MCF 10A (cell line): ENCODE results near the gene ADCY7. TPM values are rescaled to one million over a fixed set of nuclear protein-coding genes. Genes with fewer than 3 reads are reported as not detected.

Experiments used
- BruUV-seq: library from RNA; stranded (reverse); fragments of 400-500 nt; replicated peaks from 2 replicates; lab custom pipeline; 2021; lab: Mats Ljungman, UMichigan
- CTCF ChIA-PET: fragments of 300-600 bp; sonication (Branson Sonifier 250); formaldehyde crosslinking; extraction: SDS; loops from one replicate; lab custom pipeline; 2021; ENCODE audit warnings: antibody characterized with exemption, inconsistent platforms; lab: Yijun Ruan, JAX
- POLR2A ChIA-PET: fragments of 300-600, 350-650 bp; sonication (Branson Sonifier 250); formaldehyde crosslinking; extraction: SDS; loops from one replicate; lab custom pipeline; 2020; ENCODE audit warnings: antibody characterized with exemption, inconsistent platforms; lab: Yijun Ruan, JAX
- DNase-seq: peaks from one replicate; pipeline ENCODE4 v3.0.0-alpha.2; 2018; ENCODE audit not compliant: unreplicated experiment
- H3K27ac Mint-ChIP-seq: one replicate; pipeline ENCODE4 v1.8.0; 2022; ENCODE audit warnings: mild to moderate bottlenecking, low read depth, mixed read lengths; ENCODE audit not compliant: unreplicated experiment
- H3K27me3 Mint-ChIP-seq: one replicate; pipeline ENCODE4 v1.8.0; 2022; ENCODE audit warnings: mixed read lengths; ENCODE audit not compliant: insufficient read depth, unreplicated experiment
- H3K36me3 Mint-ChIP-seq: one replicate; pipeline ENCODE4 v1.8.0; 2022; ENCODE audit warnings: mild to moderate bottlenecking, moderate library complexity, mixed read lengths; ENCODE audit not compliant: insufficient read depth, unreplicated experiment
- H3K4me1 Mint-ChIP-seq: one replicate; pipeline ENCODE4 v1.8.0; 2022; ENCODE audit warnings: mixed read lengths; ENCODE audit not compliant: insufficient read depth, unreplicated experiment
- H3K4me3 Mint-ChIP-seq: one replicate; pipeline ENCODE4 v1.8.0; 2022; ENCODE audit warnings: mild to moderate bottlenecking, moderate library complexity, mixed read lengths; ENCODE audit not compliant: unreplicated experiment
- H3K9me3 Mint-ChIP-seq: one replicate; pipeline ENCODE4 v1.8.0; 2022; ENCODE audit warnings: mixed read lengths; ENCODE audit not compliant: unreplicated experiment
- CTCF ChIP-seq: fragments of 200-600 bp; IDR thresholded peaks from one replicate; pipeline ENCODE4 v1.8.0; 2022; ENCODE audit warnings: antibody characterized with exemption, mild to moderate bottlenecking; ENCODE audit not compliant: unreplicated experiment
- intact Hi-C: fragments of 100-400 bp; cut with micrococcal nuclease; formaldehyde crosslinking; loops from 2 replicates; pipeline ENCODE4 v1.14.1; 2022
- microRNA-seq: library from miRNA; unstranded; fragments of <30 nt; microRNA quantifications from one replicate; pipeline ENCODE4 v1.2.0, GENCODE V29; 2022
- total RNA-seq: library from RNA; stranded (reverse); gene quantifications from 2 replicates; pipeline ENCODE4 v1.2.3, GENCODE V29; 2022

ADCY7 gene
- total RNA-seq, 1 experiment from 2014 or later = 32.9 TPM

DNA sequence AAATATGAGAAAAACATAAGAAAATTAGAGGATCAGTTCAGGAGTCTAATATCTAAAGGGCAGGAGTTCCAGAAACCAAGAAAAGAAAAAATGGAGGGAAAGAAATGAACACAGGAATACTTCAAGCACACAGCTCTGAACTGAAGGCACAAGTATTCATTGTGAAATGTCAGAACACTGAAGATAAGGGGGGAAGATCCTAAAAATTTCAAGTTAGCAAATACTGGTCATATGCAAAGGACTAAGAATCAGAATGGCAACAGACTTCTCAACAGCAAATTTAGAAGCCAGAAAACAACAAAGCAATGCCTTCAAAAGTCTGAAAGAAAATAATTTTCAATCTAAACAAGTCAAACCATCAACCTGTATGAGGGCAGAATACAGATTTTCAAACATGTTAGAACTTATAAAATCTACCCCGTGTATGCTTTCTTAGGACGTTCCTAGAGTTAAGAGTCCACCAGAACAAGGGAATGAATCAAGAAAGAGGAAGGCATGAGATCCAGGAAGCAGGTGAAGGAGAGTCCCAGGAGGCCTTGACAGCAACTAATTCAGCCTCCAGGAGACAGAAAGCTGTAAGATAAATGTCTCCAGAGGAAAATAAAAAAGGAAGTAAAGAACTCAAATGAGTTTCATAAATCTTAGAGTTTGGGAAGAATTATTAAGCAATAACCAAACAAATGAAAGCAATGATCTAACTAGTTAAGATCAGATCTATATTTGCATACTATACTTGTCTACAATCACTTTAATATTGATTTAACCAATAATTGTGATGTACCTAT, 99.6 kb downstream of the ADCY7 start:
- no TSS peak for BruUV-seq
- Mint-ChIP-seq H3K36me3 (peaks cover 44% of the 10 kb centered on the region), H3K4me3 (no peak overlapping the region), H3K4me1 (peaks cover 41% of the 10 kb centered on the region), H3K27ac (peak overlapping the region; percentile 57), H3K27me3 (no peaks in the 10 kb centered on the region), H3K9me3 (no peaks in the 10 kb centered on the region)
- POLR2A ChIA-PET = interaction anchor here (1.0 to 1.6 kb wide), 2 partner anchors 350 to 440 kb away, joined by 3 to 6 read pairs; no protein-coding TSS in a partner anchor
- CTCF ChIA-PET = interaction anchor here (0.6 to 2.0 kb wide), 3 partner anchors 10 to 378 kb away, joined by 3 to 9 read pairs (median 3); no protein-coding TSS in a partner anchor
- TF ChIP-seq CTCF = no peak
- DNase-seq = no peak
- intact Hi-C loops = no loop called here

Small RNAs within 50 kb of the gene (microRNA-seq; reads per million reads assigned to microRNA genes)
- gene MIR6771 = not detected

Other genes starting within 250 kb of the ADCY7 start
- 22.0 and 23.2 TPM in 2 replicates for gene CNEP1R1, start 241.3 kb upstream of the ADCY7 start, total RNA-seq
- gene HEATR3, start 200.6 kb upstream of the ADCY7 start, total RNA-seq = 10.5 and 13.3 TPM in 2 replicates
- gene TENT4B, start 113.2 kb upstream of the ADCY7 start, total RNA-seq = 11.5 and 12.1 TPM in 2 replicates
- 75.9 and 76.4 TPM in 2 replicates for gene BRD7, start 102.4 kb downstream of the ADCY7 start, total RNA-seq